ENCODE data around the gene C1QTNF8. TPM values are rescaled to one million over a fixed set of nuclear protein-coding genes. Genes with fewer than 3 reads are reported as not detected.

Gene C1QTNF8
- total RNA-seq, 1 donor from 2014 or later = not detected

- Histone ChIP-seq H3K4me3 (ENCODE audit: insufficient read depth, low read depth, low read length) (no peak overlapping the region), H3K4me1 (ENCODE audit: insufficient read depth, low read length) (no peaks in the 10 kb centered on the region), H3K27ac (ENCODE audit: low read depth, low read length) (no peak overlapping the region), H3K9me3 (ENCODE audit: insufficient read depth, low read depth, low read length) (no peaks in the 10 kb centered on the region), H3K36me3 (ENCODE audit: insufficient read depth, low read length) (no peaks in the 10 kb centered on the region), H3K4me2 (ENCODE audit: low read length) (no peak overlapping the region), H4K20me1 (ENCODE audit: insufficient read depth, low read length) (no peaks in the 10 kb centered on the region), H3K27me3 (ENCODE audit: insufficient read depth, low read length) (no peaks in the 10 kb centered on the region), H3K9ac (ENCODE audit: low read length) (no peak overlapping the region), H3K79me2 (ENCODE audit: insufficient read depth, low read length) (no peaks in the 10 kb centered on the region), H2AFZ (ENCODE audit: low read depth, low read length) (no peak overlapping the region)
- H3K9me3 Mint-ChIP-seq (ENCODE audit: unreplicated experiment) = no peaks in the 10 kb centered on the region
- no peak overlapping the region for H3K27ac Mint-ChIP-seq (ENCODE audit: unreplicated experiment)
- TF ChIP-seq, protein P1, sequence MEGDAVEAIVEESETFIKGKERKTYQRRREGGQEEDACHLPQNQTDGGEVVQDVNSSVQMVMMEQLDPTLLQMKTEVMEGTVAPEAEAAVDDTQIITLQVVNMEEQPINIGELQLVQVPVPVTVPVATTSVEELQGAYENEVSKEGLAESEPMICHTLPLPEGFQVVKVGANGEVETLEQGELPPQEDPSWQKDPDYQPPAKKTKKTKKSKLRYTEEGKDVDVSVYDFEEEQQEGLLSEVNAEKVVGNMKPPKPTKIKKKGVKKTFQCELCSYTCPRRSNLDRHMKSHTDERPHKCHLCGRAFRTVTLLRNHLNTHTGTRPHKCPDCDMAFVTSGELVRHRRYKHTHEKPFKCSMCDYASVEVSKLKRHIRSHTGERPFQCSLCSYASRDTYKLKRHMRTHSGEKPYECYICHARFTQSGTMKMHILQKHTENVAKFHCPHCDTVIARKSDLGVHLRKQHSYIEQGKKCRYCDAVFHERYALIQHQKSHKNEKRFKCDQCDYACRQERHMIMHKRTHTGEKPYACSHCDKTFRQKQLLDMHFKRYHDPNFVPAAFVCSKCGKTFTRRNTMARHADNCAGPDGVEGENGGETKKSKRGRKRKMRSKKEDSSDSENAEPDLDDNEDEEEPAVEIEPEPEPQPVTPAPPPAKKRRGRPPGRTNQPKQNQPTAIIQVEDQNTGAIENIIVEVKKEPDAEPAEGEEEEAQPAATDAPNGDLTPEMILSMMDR (IDR thresholded peaks at IDR 0.05; ENCODE audit: insufficient read depth, low read depth, low read length) = no peak
- no peak for TF ChIP-seq EZH2 (IDR thresholded peaks at IDR 0.05; ENCODE audit: insufficient read depth, low read length)
- no peaks in the 10 kb centered on the region for H3K36me3 Mint-ChIP-seq (ENCODE audit: low read depth, unreplicated experiment)
- no peak for DNase-seq (ENCODE audit: low read depth)
- peaks cover 4% of the 10 kb centered on the region for H3K4me1 Mint-ChIP-seq (ENCODE audit: low read depth, unreplicated experiment)
- H3K27me3 Mint-ChIP-seq (ENCODE audit: low read depth, unreplicated experiment) = peaks cover 13% of the 10 kb centered on the region
- no peak overlapping the region for H3K4me3 Mint-ChIP-seq (ENCODE audit: unreplicated experiment)
- FAIRE-seq = no peak
Observed at GRCh38 chr16:1132431-1132830, 36.4 kb upstream of the C1QTNF8 start.

DNA sequence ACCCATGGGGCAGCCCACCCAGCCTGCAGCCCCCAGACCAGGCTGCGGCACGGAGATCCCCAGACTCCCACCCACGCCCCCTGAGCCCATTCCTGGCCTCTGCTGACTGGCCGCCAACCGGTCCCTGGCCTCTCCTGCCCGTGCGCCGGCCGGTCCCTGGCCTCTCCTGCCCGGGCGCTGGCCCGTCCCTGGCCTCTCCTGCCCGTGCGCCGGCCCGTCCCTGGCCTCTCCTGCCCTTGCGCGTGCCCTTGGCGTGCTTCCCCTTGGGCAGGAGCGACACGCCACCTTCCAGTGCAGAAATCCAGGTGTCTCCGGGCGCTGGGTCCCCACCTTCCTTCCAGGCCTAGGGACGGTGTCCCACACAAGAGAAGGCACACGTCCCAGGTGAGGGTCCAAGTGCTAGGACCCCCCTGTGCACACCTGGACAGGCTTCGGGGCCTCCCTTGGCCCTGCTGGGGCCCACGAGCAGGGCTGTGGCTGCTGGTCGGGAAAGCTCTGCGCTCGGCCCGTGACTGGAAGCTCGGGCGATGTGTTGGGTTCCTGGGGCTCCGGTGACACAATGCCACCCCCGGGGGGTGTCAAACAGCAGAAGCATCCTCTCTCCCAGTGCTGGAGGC is 35.4 kb upstream of the C1QTNF8 start:
- H4K20me1 ChIP-seq (ENCODE audit: insufficient read depth, low read length) = no peaks in the 10 kb centered on the region
- no peak overlapping the region for H3K27ac ChIP-seq (ENCODE audit: low read depth, low read length)
- no peaks in the 10 kb centered on the region for H3K9me3 Mint-ChIP-seq (ENCODE audit: unreplicated experiment)
- H3K79me2 ChIP-seq (ENCODE audit: insufficient read depth, low read length) = no peaks in the 10 kb centered on the region
- no peak overlapping the region for H3K4me3 ChIP-seq (ENCODE audit: insufficient read depth, low read depth, low read length)
- H3K4me2 ChIP-seq (ENCODE audit: low read length) = no peak overlapping the region
- H3K4me1 Mint-ChIP-seq (ENCODE audit: low read depth, unreplicated experiment) = peaks cover 4% of the 10 kb centered on the region
- no peaks in the 10 kb centered on the region for H3K36me3 Mint-ChIP-seq (ENCODE audit: low read depth, unreplicated experiment)
- H3K4me3 Mint-ChIP-seq (ENCODE audit: unreplicated experiment) = no peak overlapping the region
- TF ChIP-seq, protein P1 (IDR thresholded peaks at IDR 0.05; ENCODE audit: insufficient read depth, low read depth, low read length) = no peak
- TF ChIP-seq EZH2 (IDR thresholded peaks at IDR 0.05; ENCODE audit: insufficient read depth, low read length) = no peak
- H3K4me1 ChIP-seq (ENCODE audit: insufficient read depth, low read length) = no peaks in the 10 kb centered on the region
- FAIRE-seq = no peak
- no peaks in the 10 kb centered on the region for H3K36me3 ChIP-seq (ENCODE audit: insufficient read depth, low read length)
- no peak overlapping the region for H3K9ac ChIP-seq (ENCODE audit: low read length)
- no peaks in the 10 kb centered on the region for H3K27me3 ChIP-seq (ENCODE audit: insufficient read depth, low read length)
- H3K27me3 Mint-ChIP-seq (ENCODE audit: low read depth, unreplicated experiment) = peaks cover 18% of the 10 kb centered on the region
- H2AFZ ChIP-seq (ENCODE audit: low read depth, low read length) = no peak overlapping the region
- H3K9me3 ChIP-seq (ENCODE audit: insufficient read depth, low read depth, low read length) = no peaks in the 10 kb centered on the region
- no peak for DNase-seq (ENCODE audit: low read depth)
- no peak overlapping the region for H3K27ac Mint-ChIP-seq (ENCODE audit: unreplicated experiment)

- H3K9me3 ChIP-seq (ENCODE audit: insufficient read depth, low read depth, low read length) = no peaks in the 10 kb centered on the region
- H3K9ac ChIP-seq (ENCODE audit: low read length) = no peak overlapping the region
- Mint-ChIP-seq H3K36me3 (ENCODE audit: low read depth, unreplicated experiment) (no peaks in the 10 kb centered on the region), H3K27me3 (ENCODE audit: low read depth, unreplicated experiment) (peaks cover 19% of the 10 kb centered on the region), H3K4me3 (ENCODE audit: unreplicated experiment) (no peak overlapping the region), H3K4me1 (ENCODE audit: low read depth, unreplicated experiment) (no peaks in the 10 kb centered on the region), H3K27ac (ENCODE audit: unreplicated experiment) (no peak overlapping the region), H3K9me3 (ENCODE audit: unreplicated experiment) (no peaks in the 10 kb centered on the region)
- TF ChIP-seq EZH2 (IDR thresholded peaks at IDR 0.05; ENCODE audit: insufficient read depth, low read length) = no peak
- TF ChIP-seq, protein P1 (IDR thresholded peaks at IDR 0.05; ENCODE audit: insufficient read depth, low read depth, low read length) = no peak
- FAIRE-seq (no peak), DNase-seq (ENCODE audit: low read depth) (no peak)
- no peak overlapping the region for H3K4me3 ChIP-seq (ENCODE audit: insufficient read depth, low read depth, low read length)
- no peaks in the 10 kb centered on the region for H4K20me1 ChIP-seq (ENCODE audit: insufficient read depth, low read length)
- H3K36me3 ChIP-seq (ENCODE audit: insufficient read depth, low read length) = no peaks in the 10 kb centered on the region
- no peak overlapping the region for H3K27ac ChIP-seq (ENCODE audit: low read depth, low read length)
- H3K4me2 ChIP-seq (ENCODE audit: low read length) = no peak overlapping the region
- no peak overlapping the region for H2AFZ ChIP-seq (ENCODE audit: low read depth, low read length)
- H3K27me3 ChIP-seq (ENCODE audit: insufficient read depth, low read length) = no peaks in the 10 kb centered on the region
- no peaks in the 10 kb centered on the region for H3K4me1 ChIP-seq (ENCODE audit: insufficient read depth, low read length)
- H3K79me2 ChIP-seq (ENCODE audit: insufficient read depth, low read length) = no peaks in the 10 kb centered on the region
Observed at GRCh38 chr16:1130382-1130781, 34.3 kb upstream of the C1QTNF8 start.

All from astrocyte (in vitro differentiated cells and primary cell).